H9 (cell line): ENCODE measurements around the gene EEF1G. TPM values are rescaled to one million over a fixed set of nuclear protein-coding genes. Genes with fewer than 3 reads are reported as not detected.

Experiments
- DNase-seq: peaks from one replicate; pipeline ENCODE4 v3.0.0-alpha.2; 2017
- H2AFZ ChIP-seq: one replicate; pipeline ENCODE4 v1.6.1; 2013; ENCODE audit warnings: mild to moderate bottlenecking, low read length, control low read depth, moderate library complexity
- H2AK5ac ChIP-seq: 2 replicates; pipeline ENCODE4 v1.6.1; 2013; ENCODE audit warnings: low read length, control low read depth, mixed read lengths; ENCODE audit not compliant: insufficient read length
- H2BK120ac ChIP-seq: one replicate; pipeline ENCODE4 v1.6.1; 2013; ENCODE audit warnings: low read depth, mild to moderate bottlenecking, low read length, control low read depth, inconsistent platforms; ENCODE audit not compliant: poor library complexity, severe bottlenecking
- H2BK12ac ChIP-seq: 2 replicates; pipeline ENCODE4 v1.6.1; 2013; ENCODE audit warnings: low read length, control low read depth, mixed read lengths, low read depth; ENCODE audit not compliant: insufficient read length
- H2BK15ac ChIP-seq: 2 replicates; pipeline ENCODE4 v1.6.1; 2013; ENCODE audit warnings: low read depth, low read length, control low read depth
- H2BK20ac ChIP-seq: one replicate; pipeline ENCODE4 v1.6.1; 2013; ENCODE audit warnings: low read depth, mild to moderate bottlenecking, low read length, control low read depth, inconsistent platforms; ENCODE audit not compliant: poor library complexity, severe bottlenecking
- H2BK5ac ChIP-seq: 2 replicates; pipeline ENCODE4 v1.6.1; 2013; ENCODE audit warnings: low read length, control low read depth, mixed read lengths; ENCODE audit not compliant: insufficient read length
- H3K14ac ChIP-seq: 2 replicates; pipeline ENCODE4 v1.6.1; 2013; ENCODE audit warnings: low read length, control low read depth; ENCODE audit not compliant: insufficient read depth
- H3K18ac ChIP-seq: 2 replicates; pipeline ENCODE4 v1.6.1; 2013; ENCODE audit warnings: low read depth, mild to moderate bottlenecking, mixed read lengths, low read length, control low read depth; ENCODE audit not compliant: insufficient read length
- H3K23ac ChIP-seq: 2 replicates; pipeline ENCODE4 v1.6.1; 2013; ENCODE audit warnings: low read length, control low read depth, mixed read lengths, low read depth; ENCODE audit not compliant: insufficient read length
- H3K23me2 ChIP-seq: 2 replicates; pipeline ENCODE4 v1.6.1; 2013; ENCODE audit warnings: low read depth, mild to moderate bottlenecking, mixed read lengths, low read length, control low read depth; ENCODE audit not compliant: insufficient read length, poor library complexity, severe bottlenecking
- H3K27ac ChIP-seq: 2 replicates; pipeline ENCODE4 v1.5.1; 2013; ENCODE audit warnings: low read length, control low read depth, mixed read lengths, low read depth; ENCODE audit not compliant: insufficient read length
- H3K27me3 ChIP-seq: 2 replicates; pipeline ENCODE4 v1.6.1; 2013; ENCODE audit warnings: low read length, control low read depth, inconsistent platforms; ENCODE audit not compliant: insufficient read depth
- H3K4ac ChIP-seq: 2 replicates; pipeline ENCODE4 v1.6.1; 2013; ENCODE audit warnings: low read depth, mild to moderate bottlenecking, control low read depth, inconsistent platforms, low read length, moderate library complexity
- H3K4me1 ChIP-seq: 2 replicates; pipeline ENCODE4 v1.6.1; 2013; ENCODE audit warnings: low read length, control low read depth, inconsistent platforms; ENCODE audit not compliant: insufficient read depth
- H3K4me2 ChIP-seq: 2 replicates; pipeline ENCODE4 v1.6.1; 2013; ENCODE audit warnings: low read length, control low read depth, mixed read lengths; ENCODE audit not compliant: insufficient read length, insufficient read depth
- H3K56ac ChIP-seq: 2 replicates; pipeline ENCODE4 v1.6.1; 2013; ENCODE audit warnings: low read depth, mild to moderate bottlenecking, mixed read lengths, low read length, control low read depth; ENCODE audit not compliant: insufficient read length
- H3K79me1 ChIP-seq: 2 replicates; pipeline ENCODE4 v1.6.1; 2013; ENCODE audit warnings: low read depth, mild to moderate bottlenecking, moderate library complexity, low read length, control low read depth, inconsistent platforms; ENCODE audit not compliant: insufficient read depth, poor library complexity, severe bottlenecking
- H3K79me2 ChIP-seq: 2 replicates; pipeline ENCODE4 v1.6.1; 2013; ENCODE audit warnings: low read length, control low read depth, inconsistent platforms; ENCODE audit not compliant: insufficient read depth
- H3K9ac ChIP-seq: 2 replicates; pipeline ENCODE4 v1.6.1; 2013; ENCODE audit warnings: low read length, control low read depth, mixed read lengths; ENCODE audit not compliant: insufficient read length; ENCODE audit errors: extremely low read depth
- H3K9me3 ChIP-seq: one replicate; pipeline ENCODE4 v1.6.1; 2013; ENCODE audit warnings: low read depth, low read length, inconsistent platforms; ENCODE audit not compliant: control insufficient read depth
- H3T11ph ChIP-seq: one replicate; pipeline ENCODE4 v1.6.1; 2013; ENCODE audit warnings: mild to moderate bottlenecking, low read length, control low read depth, inconsistent platforms
- H4K20me1 ChIP-seq: one replicate; pipeline ENCODE4 v1.6.1; 2013; ENCODE audit not compliant: control insufficient read depth, insufficient read length, insufficient read depth
- H4K5ac ChIP-seq: 2 replicates; pipeline ENCODE4 v1.6.1; 2013; ENCODE audit warnings: low read depth, mild to moderate bottlenecking, mixed read lengths, low read length, control low read depth; ENCODE audit not compliant: insufficient read length
- H4K8ac ChIP-seq: replicated peaks from 2 replicates; pipeline ENCODE4 v1.6.1; 2013; ENCODE audit warnings: low read length, control low read depth, mixed read lengths, low read depth; ENCODE audit not compliant: insufficient read length
- H4K91ac ChIP-seq: 2 replicates; pipeline ENCODE4 v1.6.1; 2013; ENCODE audit warnings: low read depth, mild to moderate bottlenecking, moderate library complexity, mixed read lengths, low read length, control low read depth; ENCODE audit not compliant: insufficient read length
- H3K27ac Mint-ChIP-seq, 3 experiments: 2 replicates in 2 of 3; 3 replicates in 1 of 3; pipeline ENCODE4 v1.8.0; 2020 to 2021; ENCODE audit warnings: mixed read lengths in 3 of 3, mild to moderate bottlenecking in 1 of 3, moderate library complexity in 1 of 3
- H3K27me3 Mint-ChIP-seq: 2 replicates; pipeline ENCODE4 v1.8.0; 2021; ENCODE audit warnings: low read depth, mild to moderate bottlenecking, moderate library complexity, mixed read lengths
- H3K36me3 Mint-ChIP-seq, 3 experiments: 2 replicates in 2 of 3; 3 replicates in 1 of 3; pipeline ENCODE4 v1.8.0; 2020 to 2021; ENCODE audit warnings: low read depth in 3 of 3, mixed read lengths in 3 of 3; ENCODE audit not compliant: insufficient read depth in 1 of 3
- H3K4me1 Mint-ChIP-seq, 2 experiments: 2 replicates each; pipeline ENCODE4 v1.8.0; 2020; ENCODE audit warnings: mixed read lengths in 2 of 2
- H3K4me3 Mint-ChIP-seq, 2 experiments: 2 replicates in 1 of 2; 3 replicates in 1 of 2; pipeline ENCODE4 v1.8.0; 2020 to 2021; ENCODE audit warnings: mild to moderate bottlenecking in 2 of 2, mixed read lengths in 2 of 2, moderate library complexity in 1 of 2
- H3K9me3 Mint-ChIP-seq, 2 experiments: 2 replicates in 1 of 2; 3 replicates in 1 of 2; pipeline ENCODE4 v1.8.0; 2020; ENCODE audit warnings: mild to moderate bottlenecking in 2 of 2, mixed read lengths in 2 of 2, moderate library complexity in 1 of 2
- WGBS: extraction: QIAGEN DNeasy Blood & Tissue Kit; methylation state at CpG from one replicate; pipeline ENCODE4 v1.1.7; 2013; ENCODE audit warnings: missing lambda C conversion rate, low lambda C conversion rate, mixed read lengths; ENCODE audit not compliant: insufficient read length; ENCODE audit errors: extremely low coverage; 5-methylcytosine and 5-hydroxymethylcytosine counted together
- total RNA-seq: library from RNA; stranded (reverse); gene quantifications from 2 replicates; pipeline ENCODE4 v1.2.1, GENCODE V29; 2021
- TF ChIP-seq, protein P1 (sequence below): fragments of 200-600 bp; sonication (generic); conservative IDR thresholded peaks from 3 replicates; pipeline ENCODE4 v1.8.0; 2021; ENCODE audit warnings: antibody characterized with exemption, mild to moderate bottlenecking

The EEF1G gene
- total RNA-seq, 1 experiment from 2014 or later = 1,790 TPM

GRCh38 chr11:62543680-62544444 lies 29.8 kb downstream of the EEF1G start:
- Histone ChIP-seq H3K79me1 (no peaks in the 10 kb centered on the region), H3K9me3 (no peaks in the 10 kb centered on the region), H2BK12ac (no peak overlapping the region), H3K18ac (no peak overlapping the region), H3K4me1 (no peaks in the 10 kb centered on the region; the same call in 1 of the 2 replicates), H3K27me3 (peaks cover 50% of the 10 kb centered on the region), H2BK5ac (no peak overlapping the region), H2BK15ac (no peak overlapping the region), H3K23ac (no peak overlapping the region), H2BK120ac (no peak overlapping the region), H4K20me1 (peaks cover 2% of the 10 kb centered on the region), H3K27ac (no peak overlapping the region), H4K5ac (no peak overlapping the region), H3K4me2 (no peak overlapping the region), H3T11ph (no peak overlapping the region), H3K56ac (no peak overlapping the region), H3K23me2 (peaks cover 26% of the 10 kb centered on the region), H4K91ac (no peak overlapping the region), H2BK20ac (no peak overlapping the region), H3K9ac (no peak overlapping the region), H2AFZ (no peak overlapping the region), H3K4ac (no peak overlapping the region), H4K8ac (no peak overlapping the region), H3K79me2 (no peaks in the 10 kb centered on the region), H3K14ac (no peak overlapping the region), H2AK5ac (no peak overlapping the region)
- no peaks in the 10 kb centered on the region; a peak in 1 of 5 replicates for H3K9me3 Mint-ChIP-seq
- H3K27me3 Mint-ChIP-seq = peaks cover 71% of the 10 kb centered on the region
- no CpG with 5 or more reads among the region's 22 CpGs for WGBS
- peak overlapping the region in 1 of 3 experiments; percentile 22; a peak in 1 of 7 replicates for H3K27ac Mint-ChIP-seq
- H3K4me1 Mint-ChIP-seq = peaks cover 39 to 60% of the 10 kb centered on the region in 2 experiments
- no peaks in the 10 kb centered on the region; a peak in 1 of 7 replicates for H3K36me3 Mint-ChIP-seq
- peak overlapping the region; percentile 19 to 38; a peak in 2 of 5 replicates for H3K4me3 Mint-ChIP-seq
- DNase-seq = no peak
- TF ChIP-seq, protein P1, sequence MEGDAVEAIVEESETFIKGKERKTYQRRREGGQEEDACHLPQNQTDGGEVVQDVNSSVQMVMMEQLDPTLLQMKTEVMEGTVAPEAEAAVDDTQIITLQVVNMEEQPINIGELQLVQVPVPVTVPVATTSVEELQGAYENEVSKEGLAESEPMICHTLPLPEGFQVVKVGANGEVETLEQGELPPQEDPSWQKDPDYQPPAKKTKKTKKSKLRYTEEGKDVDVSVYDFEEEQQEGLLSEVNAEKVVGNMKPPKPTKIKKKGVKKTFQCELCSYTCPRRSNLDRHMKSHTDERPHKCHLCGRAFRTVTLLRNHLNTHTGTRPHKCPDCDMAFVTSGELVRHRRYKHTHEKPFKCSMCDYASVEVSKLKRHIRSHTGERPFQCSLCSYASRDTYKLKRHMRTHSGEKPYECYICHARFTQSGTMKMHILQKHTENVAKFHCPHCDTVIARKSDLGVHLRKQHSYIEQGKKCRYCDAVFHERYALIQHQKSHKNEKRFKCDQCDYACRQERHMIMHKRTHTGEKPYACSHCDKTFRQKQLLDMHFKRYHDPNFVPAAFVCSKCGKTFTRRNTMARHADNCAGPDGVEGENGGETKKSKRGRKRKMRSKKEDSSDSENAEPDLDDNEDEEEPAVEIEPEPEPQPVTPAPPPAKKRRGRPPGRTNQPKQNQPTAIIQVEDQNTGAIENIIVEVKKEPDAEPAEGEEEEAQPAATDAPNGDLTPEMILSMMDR = no peak
